ENCODE measurements around the gene SULF2. TPM values are rescaled to one million over a fixed set of nuclear protein-coding genes. Genes with fewer than 3 reads are reported as not detected.
A peak's percentile ranks its signal among the peaks of the same experiment; 100 is the strongest.

SULF2 gene
- total RNA-seq, 4 donors from 2014 or later: 41.2 to 177 (median 62.3) TPM

- Histone ChIP-seq H3K4me3 (no peak overlapping the region), H3K27ac (no peak overlapping the region), H3K4me1 (no peaks in the 10 kb centered on the region), H3K27me3 (no peaks in the 10 kb centered on the region), H3K9me3 (no peaks in the 10 kb centered on the region), H3K36me3 (peaks cover 0 to 58% of the 10 kb centered on the region in 2 donors)
- WGBS, 2 donors (ENCODE audit: low coverage in 1 of 2): 74 to 84% methylated on average over 3 to 4 of the region's 4 CpGs
- ATAC-seq: no peak
- TF ChIP-seq EP300 (IDR thresholded peaks at IDR 0.05): no peak
- no peak for TF ChIP-seq POLR2A (IDR thresholded peaks at IDR 0.05)
- TF ChIP-seq POLR2AphosphoS5 (IDR thresholded peaks at IDR 0.05): no peak
- TF ChIP-seq CTCF (IDR thresholded peaks at IDR 0.05): no peak
Observed at GRCh38 chr20:47733892-47734291, 51.4 kb downstream of the SULF2 start.

GRCh38 chr20:47730744-47731143, 54.5 kb downstream of the SULF2 start:
- no peak overlapping the region for H3K4me3 ChIP-seq
- 100% methylated on average over 2 to 3 of the region's 4 CpGs for WGBS, 2 donors (ENCODE audit: low coverage in 1 of 2)
- no peaks in the 10 kb centered on the region for H3K27me3 ChIP-seq
- H3K36me3 ChIP-seq: peaks cover 0 to 46% of the 10 kb centered on the region in 2 donors
- no peak for ATAC-seq
- TF ChIP-seq POLR2AphosphoS5 (IDR thresholded peaks at IDR 0.05): no peak
- TF ChIP-seq EP300 (IDR thresholded peaks at IDR 0.05): no peak
- TF ChIP-seq POLR2A (IDR thresholded peaks at IDR 0.05): no peak
- TF ChIP-seq CTCF (IDR thresholded peaks at IDR 0.05): no peak
- no peaks in the 10 kb centered on the region for H3K9me3 ChIP-seq
- H3K4me1 ChIP-seq: peaks cover 0 to 8% (median 0%) of the 10 kb centered on the region in 3 donors
- no peak overlapping the region for H3K27ac ChIP-seq

GRCh38 chr20:47729472-47729871, 55.8 kb downstream of the SULF2 start:
- Histone ChIP-seq H3K9me3 (no peaks in the 10 kb centered on the region), H3K27ac (no peak overlapping the region), H3K4me3 (no peak overlapping the region), H3K27me3 (no peaks in the 10 kb centered on the region), H3K36me3 (peaks cover 0 to 34% of the 10 kb centered on the region in 2 donors), H3K4me1 (peaks cover 0 to 16% (median 0%) of the 10 kb centered on the region in 3 donors)
- WGBS, 2 donors (ENCODE audit: low coverage in 1 of 2): 92 to 93% methylated on average over 9 of the region's 10 CpGs
- no peak for TF ChIP-seq POLR2AphosphoS5 (IDR thresholded peaks at IDR 0.05)
- TF ChIP-seq EP300 (IDR thresholded peaks at IDR 0.05): no peak
- TF ChIP-seq POLR2A (IDR thresholded peaks at IDR 0.05): no peak
- no peak for TF ChIP-seq CTCF (IDR thresholded peaks at IDR 0.05)
- no peak for ATAC-seq

- H3K36me3 ChIP-seq: peaks cover 0 to 28% of the 10 kb centered on the region in 2 donors
- no peaks in the 10 kb centered on the region for H3K9me3 ChIP-seq
- H3K27ac ChIP-seq: peak overlapping the region in 3 of 4 donors; percentile 43 to 51 (median 47)
- TF ChIP-seq POLR2A (IDR thresholded peaks at IDR 0.05) (no peak), EP300 (IDR thresholded peaks at IDR 0.05) (no peak), CTCF (IDR thresholded peaks at IDR 0.05) (no peak), POLR2AphosphoS5 (IDR thresholded peaks at IDR 0.05) (no peak)
- H3K4me1 ChIP-seq: peaks cover 0 to 16% (median 0%) of the 10 kb centered on the region in 3 donors
- WGBS, 2 donors (ENCODE audit: low coverage in 1 of 2): 44 to 56% methylated on average over 2 to 12 of the region's 17 CpGs
- H3K27me3 ChIP-seq: no peaks in the 10 kb centered on the region
- peak; percentile 1 for ATAC-seq
- no peak overlapping the region for H3K4me3 ChIP-seq
Observed at GRCh38 chr20:47727909-47728361, 57.3 kb downstream of the SULF2 start.

GRCh38 chr20:47727170-47727880, 58.0 kb downstream of the SULF2 start:
- Histone ChIP-seq H3K27ac (peak overlapping the region in 3 of 4 donors; percentile 31 to 51 (median 43)), H3K27me3 (no peaks in the 10 kb centered on the region), H3K4me3 (no peak overlapping the region), H3K9me3 (no peaks in the 10 kb centered on the region), H3K4me1 (peaks cover 0 to 16% (median 0%) of the 10 kb centered on the region in 3 donors), H3K36me3 (peaks cover 0 to 22% of the 10 kb centered on the region in 2 donors)
- WGBS, 2 donors (ENCODE audit: low coverage in 1 of 2): 69 to 100% methylated on average over 3 to 7 of the region's 18 CpGs
- no peak for TF ChIP-seq POLR2A (IDR thresholded peaks at IDR 0.05)
- ATAC-seq: peak; percentile 50
